ENCODE measurements around the gene SORD. TPM values are rescaled to one million over a fixed set of nuclear protein-coding genes. Genes with fewer than 3 reads are reported as not detected.
A peak's percentile ranks its signal among the peaks of the same experiment; 100 is the strongest.

The SORD gene
- total and polyA plus RNA-seq, 2 donors: 4.3 to 17.2 TPM

DNA sequence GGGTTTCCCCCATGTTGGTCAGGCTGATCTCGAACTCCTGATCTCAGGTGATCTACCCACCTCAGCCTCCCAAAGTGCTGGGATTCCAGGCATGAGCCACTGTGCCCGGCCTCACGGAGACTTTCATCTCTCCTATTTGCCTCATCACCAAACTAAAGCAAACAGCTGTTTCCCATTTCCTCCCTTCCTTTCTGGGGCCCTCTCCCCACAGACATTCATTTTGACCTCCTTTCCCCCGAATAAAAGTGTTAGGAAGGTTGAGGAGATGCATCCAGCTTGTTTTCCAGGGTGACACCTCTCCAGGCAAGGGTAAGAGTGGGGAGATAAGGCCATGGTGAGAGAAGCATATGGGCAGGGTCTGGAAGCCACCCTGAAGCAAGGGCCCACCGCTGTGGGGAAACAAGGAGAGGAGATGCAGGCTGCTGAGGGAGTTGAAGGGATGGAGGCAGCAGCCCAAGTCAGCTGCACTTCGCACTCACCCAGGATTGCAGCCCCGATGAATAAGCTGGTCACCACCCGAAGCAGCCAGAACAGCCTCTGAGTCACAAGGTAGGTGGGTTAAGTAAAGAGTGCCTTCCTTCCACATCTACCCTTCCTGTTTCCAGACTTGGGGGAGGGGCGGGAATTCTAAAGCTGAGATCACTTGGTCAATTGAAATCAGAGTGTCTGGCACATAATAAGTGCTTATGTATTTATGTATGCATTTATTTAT is 98.9 kb downstream of the SORD start:
- no peak for DNase-seq (ENCODE audit: low read depth in 6 of 9, low spot score in 9 of 9)
- Histone ChIP-seq H3K27ac (ENCODE audit: low read depth in 1 of 2, low read length in 1 of 2) (no peak overlapping the region), H3K4me1 (ENCODE audit: control insufficient read depth in 2 of 2, insufficient read depth in 2 of 2, low read length in 2 of 2) (peaks cover 0 to 5% of the 10 kb centered on the region in 2 donors), H3K9me3 (ENCODE audit: control insufficient read depth in 2 of 2, insufficient read depth in 1 of 2, low read length in 1 of 2) (peaks cover 0 to 5% of the 10 kb centered on the region in 2 donors), H3K27me3 (ENCODE audit: control insufficient read depth in 2 of 2, insufficient read depth in 1 of 2, low read length in 1 of 2) (peaks cover 20 to 75% of the 10 kb centered on the region in 2 donors), H3K4me3 (ENCODE audit: low read length in 2 of 2) (no peak overlapping the region), H3K36me3 (ENCODE audit: control insufficient read depth in 2 of 2, insufficient read depth in 2 of 2, low read length in 1 of 2) (no peaks in the 10 kb centered on the region)
- 71% methylated on average over 9 of the region's 9 CpGs for WGBS

DNA sequence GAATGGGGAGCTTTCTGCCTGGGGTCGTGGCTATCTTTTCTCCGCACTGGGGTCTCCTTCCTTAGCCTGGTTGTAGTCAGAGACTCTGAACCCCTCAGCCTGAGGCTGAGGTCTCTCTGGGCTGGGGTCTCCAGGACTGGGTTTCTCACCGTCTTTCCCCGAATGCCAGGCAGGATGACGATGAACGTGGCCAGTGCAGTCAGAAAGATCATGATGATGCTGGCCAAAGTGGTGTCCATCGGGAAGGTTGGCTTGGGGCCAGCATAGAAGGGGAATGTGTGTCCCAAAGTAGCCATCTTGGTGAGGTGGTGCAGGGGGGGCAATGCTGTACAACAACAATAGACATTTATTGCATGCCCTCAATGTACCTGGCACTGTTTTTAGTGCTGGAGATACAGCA is 99.7 kb downstream of the SORD start:
- no peak for DNase-seq (ENCODE audit: low read depth in 6 of 9, low spot score in 9 of 9)
- no peak overlapping the region for H3K27ac ChIP-seq (ENCODE audit: low read depth in 1 of 2, low read length in 1 of 2)
- peaks cover 0 to 3% of the 10 kb centered on the region in 2 donors for H3K9me3 ChIP-seq (ENCODE audit: control insufficient read depth in 2 of 2, insufficient read depth in 1 of 2, low read length in 1 of 2)
- no peak overlapping the region for H3K4me3 ChIP-seq (ENCODE audit: low read length in 2 of 2)
- peaks cover 0 to 2% of the 10 kb centered on the region in 2 donors for H3K4me1 ChIP-seq (ENCODE audit: control insufficient read depth in 2 of 2, insufficient read depth in 2 of 2, low read length in 2 of 2)
- WGBS: 91% methylated on average over 7 of the region's 7 CpGs
- no peaks in the 10 kb centered on the region for H3K36me3 ChIP-seq (ENCODE audit: control insufficient read depth in 2 of 2, insufficient read depth in 2 of 2, low read length in 1 of 2)
- peaks cover 12 to 73% of the 10 kb centered on the region in 2 donors for H3K27me3 ChIP-seq (ENCODE audit: control insufficient read depth in 2 of 2, insufficient read depth in 1 of 2, low read length in 1 of 2)

DNA sequence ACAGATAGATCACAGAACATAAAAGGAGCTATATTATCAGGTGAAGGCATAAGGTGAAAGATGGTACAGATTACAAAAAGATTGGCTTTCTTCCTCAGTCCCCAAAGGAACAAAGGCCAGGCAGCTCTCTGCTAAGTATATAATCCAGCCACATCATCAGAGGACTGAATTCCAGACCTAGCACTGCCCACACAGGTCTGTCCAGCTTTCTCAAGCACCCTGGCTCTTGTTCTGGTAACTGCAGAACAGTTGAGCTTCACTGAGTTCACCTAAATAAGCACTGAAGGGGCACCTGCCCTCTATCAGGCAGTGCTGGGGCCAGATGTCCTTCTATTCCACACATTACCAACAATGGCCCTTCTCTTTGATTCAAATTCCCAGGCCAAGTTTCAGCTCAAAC is 100.4 kb downstream of the SORD start:
- H3K9me3 ChIP-seq (ENCODE audit: control insufficient read depth in 2 of 2, insufficient read depth in 1 of 2, low read length in 1 of 2): no peaks in the 10 kb centered on the region
- no peak for DNase-seq (ENCODE audit: low read depth in 6 of 9, low spot score in 9 of 9)
- H3K36me3 ChIP-seq (ENCODE audit: control insufficient read depth in 2 of 2, insufficient read depth in 2 of 2, low read length in 1 of 2): no peaks in the 10 kb centered on the region
- no peaks in the 10 kb centered on the region for H3K4me1 ChIP-seq (ENCODE audit: control insufficient read depth in 2 of 2, insufficient read depth in 2 of 2, low read length in 2 of 2)
- no peak overlapping the region for H3K4me3 ChIP-seq (ENCODE audit: low read length in 2 of 2)
- peaks cover 15 to 73% of the 10 kb centered on the region in 2 donors for H3K27me3 ChIP-seq (ENCODE audit: control insufficient read depth in 2 of 2, insufficient read depth in 1 of 2, low read length in 1 of 2)
- H3K27ac ChIP-seq (ENCODE audit: low read depth in 1 of 2, low read length in 1 of 2): no peak overlapping the region

DNA sequence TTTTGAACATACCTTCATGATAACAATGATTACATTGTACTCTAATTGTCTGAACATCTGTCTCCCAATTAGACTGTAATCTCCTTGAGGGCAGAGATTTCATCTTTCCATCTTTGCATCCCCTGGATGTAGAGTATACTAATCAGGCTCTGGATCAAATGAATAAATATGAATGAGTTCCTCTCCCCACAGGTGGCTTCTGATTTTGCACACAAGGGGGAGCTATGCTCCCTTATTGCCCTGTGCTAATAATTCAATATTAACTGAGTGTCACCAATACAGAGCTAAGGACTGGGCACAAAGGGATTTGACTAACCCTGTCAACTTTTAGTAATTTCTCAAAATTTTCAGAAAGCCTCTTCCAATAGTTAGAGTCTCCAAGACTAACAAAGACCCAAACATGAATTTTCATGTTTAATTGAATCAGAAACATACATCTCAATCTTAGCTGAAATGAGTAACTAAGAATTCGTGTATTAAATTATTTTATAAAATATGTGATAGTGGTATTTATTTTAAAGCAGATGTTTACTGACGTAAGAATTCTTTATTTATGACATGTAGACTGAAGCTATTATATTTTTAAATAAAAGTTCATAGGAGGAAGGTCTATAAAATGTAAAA is 103.7 kb downstream of the SORD start:
- DNase-seq (ENCODE audit: low read depth in 6 of 9, low spot score in 9 of 9): peak in 1 of 9 donors; percentile 21
- WGBS: 75% methylated on average over 2 of the region's 2 CpGs

More for the DNA sequence above, 103.7 kb downstream of the SORD start:
- Histone ChIP-seq H3K27ac (ENCODE audit: low read depth in 1 of 2, low read length in 1 of 2) (no peak overlapping the region), H3K4me1 (ENCODE audit: control insufficient read depth in 2 of 2, insufficient read depth in 2 of 2, low read length in 2 of 2) (no peaks in the 10 kb centered on the region), H3K27me3 (ENCODE audit: control insufficient read depth in 2 of 2, insufficient read depth in 1 of 2, low read length in 1 of 2) (peaks cover 39 to 82% of the 10 kb centered on the region in 2 donors), H3K4me3 (ENCODE audit: low read length in 2 of 2) (no peak overlapping the region), H3K36me3 (ENCODE audit: control insufficient read depth in 2 of 2, insufficient read depth in 2 of 2, low read length in 1 of 2) (no peaks in the 10 kb centered on the region), H3K9me3 (ENCODE audit: control insufficient read depth in 2 of 2, insufficient read depth in 1 of 2, low read length in 1 of 2) (peaks cover 0 to 1% of the 10 kb centered on the region in 2 donors)

Other genes starting within 250 kb of the SORD start
- not detected for gene TERB2, start 66.5 kb upstream of the SORD start, total RNA-seq
- not detected for gene TERB2, start 66.5 kb upstream of the SORD start, polyA plus RNA-seq
- 0.05 TPM for gene DUOX2, start 91.0 kb downstream of the SORD start, total RNA-seq
- 0.37 TPM for gene DUOX2, start 91.0 kb downstream of the SORD start, polyA plus RNA-seq
- gene DUOXA2, start 91.1 kb downstream of the SORD start, total RNA-seq: 0.05 TPM
- 0.23 TPM for gene DUOXA2, start 91.1 kb downstream of the SORD start, polyA plus RNA-seq
- 0.24 TPM for gene DUOXA1, start 106.7 kb downstream of the SORD start, total RNA-seq
- 4.8 TPM for gene DUOXA1, start 106.7 kb downstream of the SORD start, polyA plus RNA-seq
- gene DUOX1, start 106.8 kb downstream of the SORD start, total RNA-seq: 0.61 TPM
- 4.3 TPM for gene DUOX1, start 106.8 kb downstream of the SORD start, polyA plus RNA-seq
- gene SHF, start 164.8 kb downstream of the SORD start, total RNA-seq: 2.7 TPM
- gene SHF, start 164.8 kb downstream of the SORD start, polyA plus RNA-seq: 5.7 TPM
- not detected for gene SLC28A2, start 229.0 kb downstream of the SORD start, total RNA-seq
- gene SLC28A2, start 229.0 kb downstream of the SORD start, polyA plus RNA-seq: 0.02 TPM